GM12801 (cell line): ENCODE measurements around the gene COL23A1.

Experiments used
- TF ChIP-seq, protein P1 (sequence below): IDR thresholded peaks from one replicate; pipeline ENCODE4 v1.5.1; 2011; ENCODE audit warnings: control low read depth; ENCODE audit not compliant: insufficient read length; ENCODE audit errors: extremely low read depth

The COL23A1 gene

DNA sequence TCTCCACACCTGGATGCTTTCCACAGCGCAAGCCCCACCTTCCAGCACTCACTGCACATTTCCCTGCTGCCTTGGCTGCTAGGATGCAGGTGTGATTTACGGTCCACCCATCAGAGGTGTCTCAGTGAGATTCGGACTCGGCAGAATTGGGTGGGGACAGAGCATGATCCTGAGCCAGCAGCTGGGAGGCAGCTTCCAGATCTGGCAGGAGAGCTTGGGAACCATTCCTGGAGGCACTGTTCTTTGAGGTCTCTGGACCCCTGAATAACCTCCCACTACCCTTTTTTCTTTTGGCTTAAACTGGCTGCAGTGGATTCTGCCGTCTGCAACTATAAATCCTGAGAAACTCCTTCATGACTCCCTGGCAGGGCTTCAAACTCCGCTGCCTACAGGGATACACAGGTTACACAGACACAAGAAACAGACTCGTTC is 258.0 kb downstream of the COL23A1 start:
- TF ChIP-seq, protein P1, sequence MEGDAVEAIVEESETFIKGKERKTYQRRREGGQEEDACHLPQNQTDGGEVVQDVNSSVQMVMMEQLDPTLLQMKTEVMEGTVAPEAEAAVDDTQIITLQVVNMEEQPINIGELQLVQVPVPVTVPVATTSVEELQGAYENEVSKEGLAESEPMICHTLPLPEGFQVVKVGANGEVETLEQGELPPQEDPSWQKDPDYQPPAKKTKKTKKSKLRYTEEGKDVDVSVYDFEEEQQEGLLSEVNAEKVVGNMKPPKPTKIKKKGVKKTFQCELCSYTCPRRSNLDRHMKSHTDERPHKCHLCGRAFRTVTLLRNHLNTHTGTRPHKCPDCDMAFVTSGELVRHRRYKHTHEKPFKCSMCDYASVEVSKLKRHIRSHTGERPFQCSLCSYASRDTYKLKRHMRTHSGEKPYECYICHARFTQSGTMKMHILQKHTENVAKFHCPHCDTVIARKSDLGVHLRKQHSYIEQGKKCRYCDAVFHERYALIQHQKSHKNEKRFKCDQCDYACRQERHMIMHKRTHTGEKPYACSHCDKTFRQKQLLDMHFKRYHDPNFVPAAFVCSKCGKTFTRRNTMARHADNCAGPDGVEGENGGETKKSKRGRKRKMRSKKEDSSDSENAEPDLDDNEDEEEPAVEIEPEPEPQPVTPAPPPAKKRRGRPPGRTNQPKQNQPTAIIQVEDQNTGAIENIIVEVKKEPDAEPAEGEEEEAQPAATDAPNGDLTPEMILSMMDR, result no peak

- TF ChIP-seq, protein P1, result no peak
Observed at GRCh38 chr5:178331491-178331996, 258.6 kb downstream of the COL23A1 start.

DNA sequence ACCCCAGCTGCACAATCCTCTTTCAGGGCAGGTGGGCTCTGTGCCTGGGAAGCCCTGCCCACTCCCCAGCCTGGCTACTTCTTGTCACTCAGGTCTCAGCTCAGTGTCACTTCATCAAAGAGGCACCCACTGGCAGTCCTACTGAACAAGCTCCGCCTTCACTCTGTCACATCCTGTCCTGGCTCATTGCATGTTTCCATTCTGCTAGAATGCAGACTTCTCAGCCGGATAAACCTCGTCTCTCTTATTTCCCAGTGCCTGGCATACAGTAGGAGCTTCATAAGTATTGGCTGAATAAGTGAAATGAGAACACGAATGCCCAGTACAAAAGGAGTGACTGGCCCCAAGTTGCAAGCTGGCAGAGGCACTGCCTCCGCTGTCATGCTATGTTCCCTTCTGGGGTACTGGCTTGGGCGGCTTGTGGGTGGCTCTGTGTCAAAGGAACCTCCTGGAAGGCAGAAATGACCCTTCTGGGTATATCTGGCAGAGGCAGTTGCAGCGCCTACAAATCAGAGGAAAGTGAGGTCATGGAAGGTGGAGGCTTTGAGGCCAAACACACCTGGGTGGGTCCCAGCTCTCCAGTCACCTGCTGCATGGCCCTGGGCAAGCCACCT is 259.3 kb downstream of the COL23A1 start:
- TF ChIP-seq, protein P1, result no peak

- TF ChIP-seq, protein P1, result no peak
Observed at GRCh38 chr5:178328826-178329730, 261.1 kb downstream of the COL23A1 start.

- TF ChIP-seq, protein P1, result no peak
Observed at GRCh38 chr5:178327931-178328711, 262.1 kb downstream of the COL23A1 start.

DNA sequence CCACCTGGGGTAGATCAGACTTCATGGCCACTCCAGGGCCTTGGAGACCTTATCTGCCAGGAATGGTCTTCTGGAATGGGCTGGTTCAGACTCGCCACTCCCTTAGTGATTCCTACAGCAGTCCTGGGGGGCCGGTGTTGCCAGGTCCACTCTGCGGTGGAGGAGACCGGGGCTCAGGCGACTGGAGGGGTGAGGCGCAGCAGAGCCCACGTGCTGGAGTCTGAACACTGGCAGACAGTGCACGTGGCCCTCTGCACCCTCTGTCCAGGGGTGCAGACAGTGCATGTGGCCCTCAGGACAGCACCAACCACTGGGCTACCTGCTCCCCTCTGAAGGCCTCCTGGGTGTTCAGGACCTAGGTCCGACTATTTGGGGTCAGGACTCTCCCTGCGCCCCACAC is 262.7 kb downstream of the COL23A1 start:
- TF ChIP-seq, protein P1, result no peak

- TF ChIP-seq, protein P1, result no peak
Observed at GRCh38 chr5:178326374-178326715, 263.8 kb downstream of the COL23A1 start.
